Sigmoid colon (tissue), 4 donors: ENCODE measurements around the gene THOC1.

Experiments
- CTCF ChIP-seq, 4 experiments: fragments of 450-650 bp in 3 of 4; fragments of 200-600 bp in 1 of 4; IDR thresholded peaks; one replicate each; pipeline ENCODE4 v1.5.1; 2016 to 2019; ENCODE audit warnings: antibody characterized with exemption in 4 of 4, mild to moderate bottlenecking in 3 of 4, moderate library complexity in 2 of 4
- POLR2A ChIP-seq, 2 donors: fragments of 450-650 bp; IDR thresholded peaks; one replicate each; pipeline ENCODE4 v1.6.1; 2016; ENCODE audit warnings: antibody characterized with exemption in 2 of 2, mild to moderate bottlenecking in 2 of 2, moderate library complexity in 2 of 2
- POLR2AphosphoS5 ChIP-seq, 4 donors: sonication (generic); formaldehyde crosslinking; IDR thresholded peaks; one replicate each; pipeline ENCODE4 v1.6.1; 2017; ENCODE audit warnings: antibody characterized with exemption in 4 of 4

DNA sequence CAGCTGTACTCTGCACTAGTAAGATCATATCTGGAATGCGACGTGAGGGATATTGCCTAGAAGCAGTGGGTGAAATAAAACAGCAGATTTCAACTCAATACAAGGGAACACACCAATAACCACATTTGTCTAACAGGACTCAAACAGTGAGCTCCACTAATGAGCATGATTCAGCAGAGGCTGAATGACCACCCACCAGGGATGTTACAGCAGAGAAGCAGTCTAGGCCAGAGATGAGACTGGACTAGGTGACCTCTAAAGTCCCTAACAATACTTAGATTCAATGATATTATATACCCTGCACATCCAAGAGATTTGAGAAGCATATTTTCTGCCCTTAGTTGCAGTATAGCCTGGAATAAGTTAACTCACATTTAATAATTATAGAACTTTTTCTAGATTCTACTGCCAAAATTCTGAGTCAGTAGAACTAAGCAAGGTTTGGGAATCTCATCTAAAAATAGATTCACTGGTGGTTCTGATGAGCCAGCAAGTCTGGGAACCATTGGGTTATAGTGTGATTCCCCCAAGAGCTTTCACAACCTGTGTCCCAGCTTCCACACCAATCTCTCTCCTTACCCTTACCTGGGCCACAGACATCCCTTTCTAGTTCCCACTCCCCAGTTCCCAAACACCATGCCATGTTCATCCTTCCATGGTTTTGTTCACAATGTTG is 6.3 kb downstream of the THOC1 start:
- TF ChIP-seq POLR2A (IDR thresholded peaks at IDR 0.05) = no peak
- no peak for TF ChIP-seq CTCF (IDR thresholded peaks at IDR 0.05)
- TF ChIP-seq POLR2AphosphoS5 (IDR thresholded peaks at IDR 0.05) = no peak
